Natural killer cell (primary cell): ENCODE data around the gene KIRREL3. TPM values are rescaled to one million over a fixed set of nuclear protein-coding genes. Genes with fewer than 3 reads are reported as not detected.

Source experiments
- ATAC-seq, 3 donors: fragments of 150-1000 bp in 2 of 3; fragments of 200-7000 bp in 1 of 3; cut with Tn5 transposase; 1 replicate in 1 of 3; 2 replicates in 2 of 3; pipeline ENCODE4 v1.10.0; 2021; ENCODE audit warnings: mild to moderate bottlenecking in 2 of 3, moderate library complexity in 2 of 3
- DNase-seq, 2 donors: peaks; one replicate each; pipeline versions ENCODE4 v3.0.0 to v3.0.0-alpha.2; 2013 to 2021; ENCODE audit warnings: mixed read lengths in 1 of 2
- H3K27ac ChIP-seq: one replicate; pipeline ENCODE4 v1.5.1; 2013; ENCODE audit warnings: mild to moderate bottlenecking, low read length
- H3K27me3 ChIP-seq: one replicate; pipeline ENCODE4 v1.6.1; 2013; ENCODE audit warnings: low read length; ENCODE audit not compliant: control insufficient read depth, insufficient read depth
- H3K36me3 ChIP-seq: one replicate; pipeline ENCODE4 v1.6.1; 2013; ENCODE audit warnings: low read length; ENCODE audit not compliant: control insufficient read depth, insufficient read depth
- H3K4me1 ChIP-seq: one replicate; pipeline ENCODE4 v1.6.1; 2013; ENCODE audit warnings: low read length; ENCODE audit not compliant: control insufficient read depth, insufficient read depth
- H3K4me3 ChIP-seq: one replicate; pipeline ENCODE4 v1.5.1; 2013; ENCODE audit warnings: low read length
- H3K9me3 ChIP-seq: one replicate; pipeline ENCODE4 v1.6.1; 2013; ENCODE audit warnings: low read length; ENCODE audit not compliant: control insufficient read depth, insufficient read depth
- H3K27ac Mint-ChIP-seq, 2 donors: one replicate each; pipeline ENCODE4 v1.8.0; 2022; ENCODE audit warnings: mild to moderate bottlenecking in 2 of 2, mixed read lengths in 2 of 2, moderate library complexity in 1 of 2
- H3K27me3 Mint-ChIP-seq, 2 donors: one replicate each; pipeline ENCODE4 v1.8.0; 2022; ENCODE audit warnings: low read depth in 2 of 2, mixed read lengths in 2 of 2
- H3K36me3 Mint-ChIP-seq: one replicate; pipeline ENCODE4 v1.8.0; 2022; ENCODE audit warnings: mixed read lengths
- H3K4me1 Mint-ChIP-seq, 2 donors: one replicate each; pipeline ENCODE4 v1.8.0; 2022; ENCODE audit warnings: mixed read lengths in 2 of 2
- H3K4me3 Mint-ChIP-seq: one replicate; pipeline ENCODE4 v1.8.0; 2022; ENCODE audit warnings: mild to moderate bottlenecking, moderate library complexity, mixed read lengths
- H3K9me3 Mint-ChIP-seq, 2 donors: one replicate each; pipeline ENCODE4 v1.8.0; 2022; ENCODE audit warnings: mixed read lengths in 2 of 2
- WGBS: methylation state at CpG from one replicate; pipeline ENCODE4 v1.1.7; 2013; ENCODE audit warnings: missing lambda C conversion rate; ENCODE audit not compliant: insufficient coverage; 5-methylcytosine and 5-hydroxymethylcytosine counted together
- intact Hi-C: fragments of 100-400 bp; cut with micrococcal nuclease; formaldehyde crosslinking; loops from one replicate; pipeline ENCODE4 v1.14.2; 2022
- total RNA-seq, 4 donors: library from RNA; stranded (reverse); fragments of 120-200 nt in 1 of 4; gene quantifications; one replicate each; pipeline versions ENCODE4 v1.2.3 to v1.2.4, GENCODE V29; 2013 to 2022
- TF ChIP-seq, protein P1 (sequence below): fragments of 200-600 bp; IDR thresholded peaks from one replicate; pipeline ENCODE4 v1.8.0; 2022; ENCODE audit warnings: antibody characterized with exemption

The KIRREL3 gene
- total RNA-seq, 3 donors from 2014 or later (not counting 1 experiment from before 2014, with no cell fraction given): not detected

DNA sequence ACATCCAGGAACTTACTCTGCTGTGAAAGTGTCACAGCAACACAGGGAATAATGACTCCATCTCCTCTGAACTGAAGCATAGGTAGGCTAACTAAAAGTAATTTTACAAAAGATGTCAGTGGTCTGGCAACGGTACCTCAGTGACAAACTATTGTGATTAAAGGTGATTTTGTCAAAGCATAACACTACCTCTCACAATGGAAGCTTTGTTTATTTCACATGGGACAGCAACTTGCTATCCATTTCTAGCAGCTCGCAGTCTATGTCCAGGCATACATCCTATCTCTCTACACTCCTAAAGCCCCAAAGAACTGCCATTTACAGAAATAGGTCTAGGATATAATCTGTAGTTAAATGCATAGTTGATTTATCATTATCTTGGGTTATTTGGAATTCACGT lies 163.0 kb downstream of the KIRREL3 start:
- TF ChIP-seq, protein P1, sequence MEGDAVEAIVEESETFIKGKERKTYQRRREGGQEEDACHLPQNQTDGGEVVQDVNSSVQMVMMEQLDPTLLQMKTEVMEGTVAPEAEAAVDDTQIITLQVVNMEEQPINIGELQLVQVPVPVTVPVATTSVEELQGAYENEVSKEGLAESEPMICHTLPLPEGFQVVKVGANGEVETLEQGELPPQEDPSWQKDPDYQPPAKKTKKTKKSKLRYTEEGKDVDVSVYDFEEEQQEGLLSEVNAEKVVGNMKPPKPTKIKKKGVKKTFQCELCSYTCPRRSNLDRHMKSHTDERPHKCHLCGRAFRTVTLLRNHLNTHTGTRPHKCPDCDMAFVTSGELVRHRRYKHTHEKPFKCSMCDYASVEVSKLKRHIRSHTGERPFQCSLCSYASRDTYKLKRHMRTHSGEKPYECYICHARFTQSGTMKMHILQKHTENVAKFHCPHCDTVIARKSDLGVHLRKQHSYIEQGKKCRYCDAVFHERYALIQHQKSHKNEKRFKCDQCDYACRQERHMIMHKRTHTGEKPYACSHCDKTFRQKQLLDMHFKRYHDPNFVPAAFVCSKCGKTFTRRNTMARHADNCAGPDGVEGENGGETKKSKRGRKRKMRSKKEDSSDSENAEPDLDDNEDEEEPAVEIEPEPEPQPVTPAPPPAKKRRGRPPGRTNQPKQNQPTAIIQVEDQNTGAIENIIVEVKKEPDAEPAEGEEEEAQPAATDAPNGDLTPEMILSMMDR: no peak
- 100% methylated on average over 1 of the region's 3 CpGs for WGBS

DNA sequence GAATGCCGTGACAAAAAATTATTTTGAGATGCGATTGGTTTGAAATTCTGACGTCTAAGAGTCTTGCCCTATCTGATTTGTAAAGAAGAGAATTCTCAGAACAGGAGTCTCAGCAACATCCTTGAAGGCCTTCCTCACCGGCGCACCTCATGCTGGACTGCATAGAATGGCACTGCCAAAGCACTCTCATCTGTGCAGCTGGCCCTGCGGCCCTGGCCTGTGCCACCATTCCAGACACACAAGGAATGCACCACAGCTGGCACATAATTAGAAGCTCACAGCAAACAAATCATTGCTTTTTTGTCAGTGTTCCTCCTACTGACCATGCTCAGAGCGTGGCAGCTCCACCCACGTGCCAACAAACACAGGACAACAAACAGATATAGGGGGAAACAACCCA lies 166.0 kb downstream of the KIRREL3 start:
- 92% methylated on average over 8 of the region's 8 CpGs for WGBS
- no peak for DNase-seq

More for the DNA sequence above, 163.0 kb downstream of the KIRREL3 start:
- Histone ChIP-seq H3K4me3 (no peak overlapping the region), H3K36me3 (no peaks in the 10 kb centered on the region), H3K27me3 (no peaks in the 10 kb centered on the region), H3K27ac (no peak overlapping the region), H3K4me1 (no peaks in the 10 kb centered on the region), H3K9me3 (no peaks in the 10 kb centered on the region)
- Mint-ChIP-seq H3K36me3 (no peaks in the 10 kb centered on the region), H3K9me3 (no peaks in the 10 kb centered on the region), H3K4me3 (no peak overlapping the region), H3K4me1 (no peaks in the 10 kb centered on the region), H3K27ac (no peak overlapping the region), H3K27me3 (peaks cover 12 to 62% of the 10 kb centered on the region in 2 donors)
- intact Hi-C loops: no loop called here
- DNase-seq: no peak
- ATAC-seq: no peak

DNA sequence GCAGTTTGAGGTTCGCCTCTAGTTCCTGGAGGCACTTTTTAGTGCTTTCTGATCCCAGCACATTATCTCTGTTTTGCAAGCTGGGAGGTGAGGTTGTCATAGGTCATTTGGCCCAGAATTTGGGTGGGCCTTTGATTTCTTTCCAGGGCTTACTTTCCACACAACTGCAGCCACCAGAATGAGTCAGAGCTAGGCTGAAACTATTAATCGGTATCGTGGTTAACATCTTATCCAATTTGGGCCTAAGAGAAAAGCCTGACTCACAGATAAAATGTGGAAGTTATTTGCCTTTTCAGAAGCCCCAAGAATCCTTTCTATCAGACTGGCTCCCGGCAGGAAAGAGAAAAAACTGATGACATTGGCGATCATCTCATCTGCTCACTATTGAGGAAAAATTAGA lies 166.4 kb downstream of the KIRREL3 start:
- H3K36me3 Mint-ChIP-seq: no peaks in the 10 kb centered on the region
- Histone ChIP-seq H3K27me3 (no peaks in the 10 kb centered on the region), H3K27ac (no peak overlapping the region), H3K4me1 (no peaks in the 10 kb centered on the region), H3K36me3 (no peaks in the 10 kb centered on the region), H3K4me3 (no peak overlapping the region), H3K9me3 (no peaks in the 10 kb centered on the region)
- H3K4me1 Mint-ChIP-seq: no peaks in the 10 kb centered on the region
- whole genome bisulfite sequencing: 95% methylated on average over 5 of the region's 5 CpGs
- no peak overlapping the region for H3K4me3 Mint-ChIP-seq
- no peak overlapping the region for H3K27ac Mint-ChIP-seq
- ATAC-seq: no peak
- H3K27me3 Mint-ChIP-seq: peaks cover 17 to 42% of the 10 kb centered on the region in 2 donors
- H3K9me3 Mint-ChIP-seq: no peaks in the 10 kb centered on the region
- DNase-seq: no peak
- intact Hi-C loops: no loop called here
- TF ChIP-seq, protein P1: no peak

More for the DNA sequence above, 166.0 kb downstream of the KIRREL3 start:
- Histone ChIP-seq H3K4me1 (no peaks in the 10 kb centered on the region), H3K9me3 (no peaks in the 10 kb centered on the region), H3K36me3 (no peaks in the 10 kb centered on the region), H3K4me3 (no peak overlapping the region), H3K27ac (no peak overlapping the region), H3K27me3 (no peaks in the 10 kb centered on the region)
- intact Hi-C loops: no loop called here
- Mint-ChIP-seq H3K27me3 (peaks cover 15 to 43% of the 10 kb centered on the region in 2 donors), H3K36me3 (no peaks in the 10 kb centered on the region), H3K27ac (no peak overlapping the region), H3K9me3 (no peaks in the 10 kb centered on the region), H3K4me3 (no peak overlapping the region), H3K4me1 (no peaks in the 10 kb centered on the region)
- ATAC-seq: no peak
- TF ChIP-seq, protein P1: no peak

DNA sequence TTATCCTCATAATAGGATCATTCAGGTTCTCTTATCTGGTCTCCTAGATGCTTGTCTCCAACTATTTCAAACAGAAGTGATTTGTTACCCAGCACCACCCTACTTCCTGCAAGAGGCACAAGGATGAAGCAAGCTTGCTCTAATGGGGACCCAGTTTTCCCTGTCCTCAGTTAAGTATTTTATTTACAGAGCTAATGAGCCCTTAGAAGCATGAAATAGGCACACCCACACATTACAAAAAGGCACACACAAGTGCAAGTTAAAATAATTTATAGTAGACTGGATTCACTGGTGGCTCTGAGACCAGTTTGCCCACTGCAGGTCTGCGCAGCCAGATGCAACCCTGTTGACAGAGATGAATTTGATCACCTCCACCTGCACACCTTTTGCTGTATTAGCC lies 167.5 kb downstream of the KIRREL3 start:
- H3K27me3 ChIP-seq: no peaks in the 10 kb centered on the region
- H3K36me3 Mint-ChIP-seq: no peaks in the 10 kb centered on the region
- peaks cover 19 to 44% of the 10 kb centered on the region in 2 donors for H3K27me3 Mint-ChIP-seq
- WGBS: 67% methylated on average over 1 of the region's 1 CpG
- H3K4me3 ChIP-seq: no peak overlapping the region
- no peak for ATAC-seq
- H3K27ac ChIP-seq: no peak overlapping the region
- intact Hi-C loops: no loop called here
- H3K4me3 Mint-ChIP-seq: no peak overlapping the region
- H3K4me1 ChIP-seq: no peaks in the 10 kb centered on the region
- DNase-seq: no peak
- no peaks in the 10 kb centered on the region for H3K4me1 Mint-ChIP-seq
- H3K9me3 ChIP-seq: no peaks in the 10 kb centered on the region
- no peak overlapping the region for H3K27ac Mint-ChIP-seq
- TF ChIP-seq, protein P1: no peak
- H3K9me3 Mint-ChIP-seq: no peaks in the 10 kb centered on the region
- no peaks in the 10 kb centered on the region for H3K36me3 ChIP-seq
